Lower leg skin (tissue), 4 donors: ENCODE results near the gene ECT2L. TPM values are rescaled to one million over a fixed set of nuclear protein-coding genes. Genes with fewer than 3 reads are reported as not detected.
"Not testable (repeated sequence)": the region's sequence is repeated elsewhere in the genome, so short reads cannot be mapped to it uniquely, and the experiment has no call there.

ENCODE experiments used
- DNase-seq, 2 donors: peaks; one replicate each; pipeline ENCODE4 v3.0.0-alpha.2; 2019; ENCODE audit warnings: low spot score in 2 of 2
- H3K4me3 ChIP-seq: fragments of 200-600 bp; sonication (generic); 2 replicates; pipeline ENCODE4 v1.5.1; 2017; ENCODE audit warnings: mild to moderate bottlenecking, low read depth; ENCODE audit not compliant: poor library complexity, severe bottlenecking
- CTCF ChIP-seq, 3 donors: fragments of 450-650 bp; IDR thresholded peaks; one replicate each; pipeline ENCODE4 v1.5.1; 2016; ENCODE audit warnings: antibody characterized with exemption in 3 of 3, mild to moderate bottlenecking in 3 of 3, moderate library complexity in 2 of 3
- POLR2A ChIP-seq, 2 donors: fragments of 450-650 bp; IDR thresholded peaks; one replicate each; pipeline ENCODE4 v1.6.1; 2016 to 2017; ENCODE audit warnings: antibody characterized with exemption in 2 of 2, mild to moderate bottlenecking in 1 of 2, moderate library complexity in 1 of 2
- WGBS, 2 donors: methylation state at CpG; one replicate each; pipeline ENCODE4 v1.1.5; 2018; 5-methylcytosine and 5-hydroxymethylcytosine counted together
- intact Hi-C: fragments of 100-400 bp; cut with DNase I; formaldehyde crosslinking; loops from one replicate; pipeline ENCODE4 v1.15.0; 2023; ENCODE audit warnings: low total_unique reads
- total RNA-seq, 4 donors: library from RNA; depleted of rRNA; stranded (reverse); fragments of >200 nt; gene quantifications; one replicate each; pipeline ENCODE4 v1.1.0, GENCODE V29; 2016

Gene ECT2L
- total RNA-seq, 4 donors from 2014 or later, result 0.08 to 0.26 (median 0.10) TPM; not detected in 1

GRCh38 chr6:138923561-138923960, 127.7 kb downstream of the ECT2L start:
- DNase-seq, result no peak
- TF ChIP-seq POLR2A (IDR thresholded peaks at IDR 0.05) (no peak), CTCF (IDR thresholded peaks at IDR 0.05) (no peak)

GRCh38 chr6:138925806-138926205, 129.9 kb downstream of the ECT2L start:
- TF ChIP-seq CTCF (IDR thresholded peaks at IDR 0.05) (no peak), POLR2A (IDR thresholded peaks at IDR 0.05) (no peak)
- 89 to 90% methylated on average over 2 of the region's 2 CpGs for WGBS, 2 donors
- DNase-seq, result no peak
- intact Hi-C loops, result no loop called here
- H3K4me3 ChIP-seq, result no peak overlapping the region

More at GRCh38 chr6:138923561-138923960, 127.7 kb downstream of the ECT2L start:
- no peak overlapping the region for H3K4me3 ChIP-seq
- intact Hi-C loops, result no loop called here

- intact Hi-C loops, result no loop called here
- WGBS, 2 donors, result 88 to 94% methylated on average over 3 of the region's 3 CpGs
- H3K4me3 ChIP-seq, result no peak overlapping the region
- no peak for DNase-seq
- TF ChIP-seq CTCF (IDR thresholded peaks at IDR 0.05) (no peak), POLR2A (IDR thresholded peaks at IDR 0.05) (no peak)
Measured at GRCh38 chr6:138926579-138926978, 130.7 kb downstream of the ECT2L start.

GRCh38 chr6:138931660-138932059, 135.8 kb downstream of the ECT2L start:
- TF ChIP-seq POLR2A (IDR thresholded peaks at IDR 0.05), result no peak
- TF ChIP-seq CTCF (IDR thresholded peaks at IDR 0.05), result no peak
- intact Hi-C loops, result no loop called here
- 93 to 94% methylated on average over 1 of the region's 1 CpG for WGBS, 2 donors
- no peak for DNase-seq
- H3K4me3 ChIP-seq, result no peak overlapping the region

GRCh38 chr6:138936873-138937272, 141.0 kb downstream of the ECT2L start:
- DNase-seq, intact Hi-C loops, H3K4me3 ChIP-seq: not testable (repeated sequence)
- 95 to 100% methylated on average over 1 of the region's 1 CpG for WGBS, 2 donors

GRCh38 chr6:138943089-138943625, 147.3 kb downstream of the ECT2L start:
- intact Hi-C loops, result no loop called here
- TF ChIP-seq CTCF (IDR thresholded peaks at IDR 0.05), result no peak
- DNase-seq, result no peak
- H3K4me3 ChIP-seq, result no peak overlapping the region
- 95 to 98% methylated on average over 2 of the region's 2 CpGs for WGBS, 2 donors
